Subcutaneous abdominal adipose tissue (tissue), 5 donors: Measurements from ENCODE around the gene OBI1.

Experiments used
- H3K27ac ChIP-seq: one replicate; pipeline ENCODE4 v1.7.0; 2013; ENCODE audit warnings: low read depth, mild to moderate bottlenecking, inconsistent platforms, low read length, moderate library complexity
- H3K27me3 ChIP-seq, 5 donors: one replicate each; pipeline ENCODE4 v1.7.0; 2013; ENCODE audit warnings: low read length in 5 of 5, inconsistent platforms in 1 of 5; ENCODE audit not compliant: control insufficient read depth in 5 of 5, insufficient read depth in 4 of 5
- H3K36me3 ChIP-seq, 5 donors: one replicate each; pipeline ENCODE4 v1.7.0; 2013; ENCODE audit warnings: low read length in 5 of 5; ENCODE audit not compliant: control insufficient read depth in 5 of 5, insufficient read depth in 5 of 5
- H3K4me1 ChIP-seq, 5 donors: one replicate each; pipeline ENCODE4 v1.7.0; 2013; ENCODE audit warnings: low read length in 5 of 5, mild to moderate bottlenecking in 3 of 5, moderate library complexity in 1 of 5; ENCODE audit not compliant: control insufficient read depth in 5 of 5, insufficient read depth in 5 of 5
- H3K4me3 ChIP-seq, 5 donors: one replicate each; pipeline ENCODE4 v1.7.0; 2013; ENCODE audit warnings: low read length in 5 of 5, low read depth in 1 of 5
- H3K9ac ChIP-seq, 5 donors: one replicate each; pipeline ENCODE4 v1.7.0; 2013; ENCODE audit warnings: low read length in 5 of 5, mild to moderate bottlenecking in 4 of 5, moderate library complexity in 3 of 5
- H3K9me3 ChIP-seq, 5 donors: one replicate each; pipeline ENCODE4 v1.7.0; 2013; ENCODE audit warnings: low read length in 5 of 5; ENCODE audit not compliant: control insufficient read depth in 5 of 5
- donor health status: healthy.
- donor health status: healthy.
- donor health status: healthy.
- donor health status: healthy.
- donor health status: healthy.

Gene OBI1

GRCh38 chr13:78589206-78589605 lies 69.7 kb downstream of the OBI1 start:
- no peaks in the 10 kb centered on the region for H3K4me1 ChIP-seq
- no peak overlapping the region for H3K9ac ChIP-seq
- no peak overlapping the region for H3K27ac ChIP-seq
- no peak overlapping the region for H3K4me3 ChIP-seq
- no peaks in the 10 kb centered on the region for H3K36me3 ChIP-seq
- peaks cover 33 to 53% (median 45%) of the 10 kb centered on the region in 5 donors for H3K27me3 ChIP-seq
- H3K9me3 ChIP-seq, result no peaks in the 10 kb centered on the region

GRCh38 chr13:78587395-78587794 lies 71.6 kb downstream of the OBI1 start:
- H3K4me1 ChIP-seq, result no peaks in the 10 kb centered on the region
- no peak overlapping the region for H3K4me3 ChIP-seq
- H3K9me3 ChIP-seq, result no peaks in the 10 kb centered on the region
- H3K27me3 ChIP-seq, result peaks cover 17 to 35% (median 27%) of the 10 kb centered on the region in 5 donors
- H3K9ac ChIP-seq, result no peak overlapping the region
- no peaks in the 10 kb centered on the region for H3K36me3 ChIP-seq
- no peak overlapping the region for H3K27ac ChIP-seq

- Histone ChIP-seq H3K4me3 (no peak overlapping the region), H3K4me1 (no peaks in the 10 kb centered on the region), H3K27me3 (peaks cover 17 to 28% (median 26%) of the 10 kb centered on the region in 5 donors), H3K9me3 (no peaks in the 10 kb centered on the region), H3K36me3 (no peaks in the 10 kb centered on the region), H3K9ac (no peak overlapping the region), H3K27ac (no peak overlapping the region)
Observed at GRCh38 chr13:78586706-78587105, 72.2 kb downstream of the OBI1 start.

GRCh38 chr13:78576261-78576660 lies 82.7 kb downstream of the OBI1 start:
- Histone ChIP-seq H3K4me1 (no peaks in the 10 kb centered on the region), H3K9me3 (peaks cover 0 to 5% (median 0%) of the 10 kb centered on the region in 5 donors), H3K27ac (no peak overlapping the region), H3K4me3 (no peak overlapping the region), H3K36me3 (no peaks in the 10 kb centered on the region), H3K9ac (no peak overlapping the region), H3K27me3 (peaks cover 0 to 4% (median 0%) of the 10 kb centered on the region in 5 donors)

GRCh38 chr13:78572459-78572858 lies 86.5 kb downstream of the OBI1 start:
- no peaks in the 10 kb centered on the region for H3K27me3 ChIP-seq
- no peaks in the 10 kb centered on the region for H3K4me1 ChIP-seq
- H3K9ac ChIP-seq, result no peak overlapping the region
- no peaks in the 10 kb centered on the region for H3K36me3 ChIP-seq
- H3K9me3 ChIP-seq, result peaks cover 0 to 5% (median 0%) of the 10 kb centered on the region in 5 donors
- H3K27ac ChIP-seq, result no peak overlapping the region
- H3K4me3 ChIP-seq, result no peak overlapping the region

- H3K36me3 ChIP-seq, result no peaks in the 10 kb centered on the region
- no peaks in the 10 kb centered on the region for H3K9me3 ChIP-seq
Observed at GRCh38 chr13:78569029-78569428, 89.9 kb downstream of the OBI1 start.

GRCh38 chr13:78566631-78567030 lies 92.3 kb downstream of the OBI1 start:
- H3K4me3 ChIP-seq, result no peak overlapping the region
- no peaks in the 10 kb centered on the region for H3K4me1 ChIP-seq
- H3K36me3 ChIP-seq, result no peaks in the 10 kb centered on the region
- H3K9ac ChIP-seq, result no peak overlapping the region
- H3K27me3 ChIP-seq, result peaks cover 0 to 3% (median 0%) of the 10 kb centered on the region in 5 donors
- no peak overlapping the region for H3K27ac ChIP-seq
- H3K9me3 ChIP-seq, result no peaks in the 10 kb centered on the region

More at GRCh38 chr13:78569029-78569428, 89.9 kb downstream of the OBI1 start:
- Histone ChIP-seq H3K4me1 (no peaks in the 10 kb centered on the region), H3K27ac (no peak overlapping the region), H3K27me3 (no peaks in the 10 kb centered on the region), H3K4me3 (no peak overlapping the region), H3K9ac (no peak overlapping the region)
